Progenitor cell of endocrine pancreas (in vitro differentiated cells): Measurements from ENCODE around the gene RPP14. TPM values are rescaled to one million over a fixed set of nuclear protein-coding genes. Genes with fewer than 3 reads are reported as not detected.

Source experiments
- DNase-seq: peaks from one replicate; pipeline ENCODE4 v3.0.0; 2021; ENCODE audit warnings: low spot score; ENCODE audit not compliant: unreplicated experiment
- H3K27ac Mint-ChIP-seq: 2 replicates; pipeline ENCODE4 v1.8.0; 2021; ENCODE audit warnings: mild to moderate bottlenecking, moderate library complexity, mixed read lengths
- H3K27me3 Mint-ChIP-seq: 2 replicates; pipeline ENCODE4 v1.8.0; 2021; ENCODE audit warnings: mixed read lengths
- H3K36me3 Mint-ChIP-seq: 2 replicates; pipeline ENCODE4 v1.8.0; 2022; ENCODE audit warnings: mixed read lengths; ENCODE audit not compliant: insufficient read depth
- H3K4me1 Mint-ChIP-seq: 2 replicates; pipeline ENCODE4 v1.8.0; 2021; ENCODE audit warnings: low read depth, mixed read lengths
- H3K4me3 Mint-ChIP-seq: 2 replicates; pipeline ENCODE4 v1.8.0; 2021; ENCODE audit warnings: low read depth, mild to moderate bottlenecking, moderate library complexity, mixed read lengths
- H3K9me3 Mint-ChIP-seq: 2 replicates; pipeline ENCODE4 v1.8.0; 2021; ENCODE audit warnings: low read depth, mixed read lengths
- total RNA-seq: library from RNA; stranded (reverse); gene quantifications from 2 replicates; pipeline ENCODE4 v1.2.1, GENCODE V29; 2021
- TF ChIP-seq, protein P1 (sequence below): fragments of 200-600 bp; sonication (generic); IDR thresholded peaks from one replicate; pipeline ENCODE4 v1.5.0; 2021; ENCODE audit warnings: antibody characterized with exemption, mild to moderate bottlenecking; ENCODE audit not compliant: unreplicated experiment

RPP14 gene
- total RNA-seq, 1 donor from 2014 or later = 26.0 TPM

DNA sequence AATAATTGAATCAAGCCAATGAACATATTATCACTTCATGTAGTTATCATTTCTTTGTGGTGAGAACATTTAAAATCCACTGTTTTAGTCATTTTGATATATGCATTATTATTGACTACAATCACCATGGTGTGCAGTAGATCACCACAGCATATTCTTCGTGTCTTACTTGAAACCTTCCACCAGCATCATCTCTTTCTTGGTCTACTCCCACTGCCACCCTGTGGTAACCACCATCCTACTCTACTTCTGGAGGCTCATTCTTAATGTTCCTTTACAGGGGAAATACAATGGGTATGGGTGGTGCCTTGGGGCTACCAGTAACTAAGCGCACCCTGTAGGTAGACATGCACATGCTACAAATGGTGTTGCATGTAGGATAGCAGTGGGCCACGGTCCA, 52.0 kb downstream of the RPP14 start:
- Mint-ChIP-seq H3K4me1 (peaks cover 2% of the 10 kb centered on the region), H3K36me3 (no peaks in the 10 kb centered on the region), H3K9me3 (no peaks in the 10 kb centered on the region), H3K27me3 (no peaks in the 10 kb centered on the region), H3K4me3 (no peak overlapping the region), H3K27ac (no peak overlapping the region)
- no peak for DNase-seq
- TF ChIP-seq, protein P1, sequence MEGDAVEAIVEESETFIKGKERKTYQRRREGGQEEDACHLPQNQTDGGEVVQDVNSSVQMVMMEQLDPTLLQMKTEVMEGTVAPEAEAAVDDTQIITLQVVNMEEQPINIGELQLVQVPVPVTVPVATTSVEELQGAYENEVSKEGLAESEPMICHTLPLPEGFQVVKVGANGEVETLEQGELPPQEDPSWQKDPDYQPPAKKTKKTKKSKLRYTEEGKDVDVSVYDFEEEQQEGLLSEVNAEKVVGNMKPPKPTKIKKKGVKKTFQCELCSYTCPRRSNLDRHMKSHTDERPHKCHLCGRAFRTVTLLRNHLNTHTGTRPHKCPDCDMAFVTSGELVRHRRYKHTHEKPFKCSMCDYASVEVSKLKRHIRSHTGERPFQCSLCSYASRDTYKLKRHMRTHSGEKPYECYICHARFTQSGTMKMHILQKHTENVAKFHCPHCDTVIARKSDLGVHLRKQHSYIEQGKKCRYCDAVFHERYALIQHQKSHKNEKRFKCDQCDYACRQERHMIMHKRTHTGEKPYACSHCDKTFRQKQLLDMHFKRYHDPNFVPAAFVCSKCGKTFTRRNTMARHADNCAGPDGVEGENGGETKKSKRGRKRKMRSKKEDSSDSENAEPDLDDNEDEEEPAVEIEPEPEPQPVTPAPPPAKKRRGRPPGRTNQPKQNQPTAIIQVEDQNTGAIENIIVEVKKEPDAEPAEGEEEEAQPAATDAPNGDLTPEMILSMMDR = no peak

DNA sequence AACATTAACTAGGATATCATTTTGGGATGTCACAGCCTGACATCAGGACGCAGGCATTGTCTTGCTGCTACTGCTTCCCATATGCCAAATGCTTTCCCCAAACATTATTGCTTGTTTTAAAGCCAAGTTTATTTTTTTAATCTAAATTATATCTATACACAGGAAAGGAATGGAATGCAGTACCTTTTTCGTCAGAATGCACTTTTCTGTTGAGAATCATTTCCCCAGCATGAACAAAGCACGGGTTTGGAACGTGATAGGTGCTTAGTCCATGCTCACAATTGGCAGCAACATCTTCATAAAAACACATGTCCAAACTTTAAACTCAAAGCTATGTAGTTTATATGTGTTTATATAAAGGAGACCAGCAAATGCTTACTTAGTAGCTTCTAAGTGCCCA, 52.8 kb downstream of the RPP14 start:
- Mint-ChIP-seq H3K36me3 (no peaks in the 10 kb centered on the region), H3K27me3 (no peaks in the 10 kb centered on the region), H3K4me3 (no peak overlapping the region), H3K4me1 (peaks cover 2% of the 10 kb centered on the region), H3K27ac (no peak overlapping the region), H3K9me3 (no peaks in the 10 kb centered on the region)
- no peak for DNase-seq
- TF ChIP-seq, protein P1 = no peak

DNA sequence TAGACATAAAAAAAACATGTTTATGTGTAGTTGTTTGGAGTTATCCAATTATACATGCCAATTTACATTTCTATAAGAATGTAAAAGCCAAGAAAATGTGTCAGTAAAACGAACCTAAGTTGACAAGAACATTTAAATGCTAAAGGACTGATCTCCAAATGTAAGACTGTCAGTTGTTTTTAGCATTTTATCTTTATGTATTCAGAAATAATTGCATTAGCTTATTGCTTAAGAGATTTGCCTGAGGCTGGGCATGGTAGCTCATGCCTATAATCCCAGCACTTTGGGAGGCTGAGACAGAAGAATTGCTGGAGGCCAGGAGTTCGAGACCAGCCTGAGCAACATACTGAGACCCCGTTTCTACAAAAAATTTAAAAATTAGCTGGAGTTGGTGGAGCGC, 53.6 kb downstream of the RPP14 start:
- H3K27ac Mint-ChIP-seq = no peak overlapping the region
- H3K4me1 Mint-ChIP-seq = peaks cover 2% of the 10 kb centered on the region
- no peak for DNase-seq
- peaks cover 3% of the 10 kb centered on the region for H3K9me3 Mint-ChIP-seq
- peaks cover 2% of the 10 kb centered on the region for H3K36me3 Mint-ChIP-seq
- no peaks in the 10 kb centered on the region for H3K27me3 Mint-ChIP-seq
- TF ChIP-seq, protein P1 = no peak
- no peak overlapping the region for H3K4me3 Mint-ChIP-seq

DNA sequence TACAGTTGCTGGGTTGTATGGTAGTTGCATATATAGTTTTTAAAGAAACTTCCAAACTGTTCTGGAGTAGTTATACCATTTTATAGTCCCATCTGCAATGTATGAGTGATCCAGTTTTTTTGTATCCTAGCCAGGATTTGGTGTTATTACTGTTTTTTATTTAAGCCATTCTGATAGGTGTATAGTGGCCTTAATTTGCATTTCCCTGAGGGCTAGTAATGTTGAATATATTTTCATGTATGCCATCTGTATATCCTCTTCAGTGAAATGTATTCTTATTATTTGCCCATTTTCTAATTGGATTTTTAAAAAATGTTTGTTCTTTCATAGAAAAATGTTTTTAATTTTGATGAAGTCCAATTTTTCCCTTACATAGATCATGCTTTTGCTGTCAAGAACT, 55.8 kb downstream of the RPP14 start:
- TF ChIP-seq, protein P1 = no peak
- Mint-ChIP-seq H3K27ac (no peak overlapping the region), H3K4me1 (peaks cover 1% of the 10 kb centered on the region), H3K4me3 (no peak overlapping the region), H3K9me3 (peaks cover 14% of the 10 kb centered on the region), H3K36me3 (peaks cover 2% of the 10 kb centered on the region), H3K27me3 (no peaks in the 10 kb centered on the region)
- DNase-seq = no peak

DNA sequence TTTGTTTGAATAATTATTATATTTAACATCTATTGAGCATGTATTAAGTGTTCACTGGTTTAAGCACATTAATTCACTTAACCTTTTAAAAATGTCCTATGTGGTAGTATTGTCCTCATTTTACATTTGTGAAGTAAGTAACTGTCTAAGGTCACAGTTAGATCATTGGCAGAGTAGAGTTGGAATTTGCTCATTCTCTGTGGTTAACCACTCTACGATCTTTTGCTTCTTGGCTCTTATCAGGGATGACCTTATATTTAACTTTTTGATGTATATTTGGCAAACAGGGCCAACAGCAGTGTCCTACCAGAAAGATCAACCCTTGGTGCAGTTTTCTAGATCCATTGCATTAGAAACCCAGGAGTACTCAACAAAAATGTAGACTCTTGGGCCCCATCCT, 60.7 kb downstream of the RPP14 start:
- no peak overlapping the region for H3K4me3 Mint-ChIP-seq
- no peak overlapping the region for H3K27ac Mint-ChIP-seq
- no peak for DNase-seq
- peaks cover 15% of the 10 kb centered on the region for H3K9me3 Mint-ChIP-seq
- H3K4me1 Mint-ChIP-seq = peaks cover 8% of the 10 kb centered on the region
- peaks cover 2% of the 10 kb centered on the region for H3K36me3 Mint-ChIP-seq
- TF ChIP-seq, protein P1 = no peak
- no peaks in the 10 kb centered on the region for H3K27me3 Mint-ChIP-seq
